GM23338 (cell line): ENCODE results near the gene LEFTY1.

Experiments
- CTCF ChIP-seq, 2 experiments: fragments of 200-600 bp in 1 of 2; sonication (generic) in 1 of 2; conservative IDR thresholded peaks; 2 replicates each; pipeline versions ENCODE4 v1.5.1 to v1.6.1; 2016 to 2017; ENCODE audit warnings: antibody characterized with exemption in 2 of 2, low read depth in 2 of 2, mild to moderate bottlenecking in 2 of 2, moderate library complexity in 1 of 2
- EZH2 ChIP-seq: fragments of 200-600 bp; sonication (generic); IDR thresholded peaks from one replicate; pipeline ENCODE4 v1.8.0; 2017; ENCODE audit warnings: antibody characterized with exemption, mild to moderate bottlenecking, low read depth; ENCODE audit not compliant: unreplicated experiment
- EZH2phosphoT487 ChIP-seq: fragments of 200-600 bp; sonication (generic); IDR thresholded peaks from one replicate; pipeline ENCODE4 v1.8.1; 2018; ENCODE audit warnings: antibody characterized with exemption; ENCODE audit not compliant: unreplicated experiment
- POLR2AphosphoS5 ChIP-seq: IDR thresholded peaks from 2 replicates; pipeline ENCODE4 v1.6.1; 2016; ENCODE audit warnings: antibody characterized with exemption, low read depth
- REST ChIP-seq: IDR thresholded peaks from one replicate; pipeline ENCODE4 v1.6.1; 2018; ENCODE audit warnings: antibody characterized with exemption; ENCODE audit not compliant: unreplicated experiment

- TF ChIP-seq CTCF (conservative IDR thresholded peaks at IDR 0.05; ENCODE audit: low read depth in 2 of 2) (no peak), EZH2 (no peak), EZH2phosphoT487 (no peak), REST (no peak), POLR2AphosphoS5 (no peak)
Measured at GRCh38 chr1:225915538-225915991, 26.6 kb upstream of the LEFTY1 start.
